Pancreas (tissue), 10 donors: Measurements from ENCODE around the gene POTEC. TPM values are rescaled to one million over a fixed set of nuclear protein-coding genes. Genes with fewer than 3 reads are reported as not detected.
"Not testable (repeated sequence)": the region's sequence is repeated elsewhere in the genome, so short reads cannot be mapped to it uniquely, and the experiment has no call there.

Source experiments
- ATAC-seq, 4 donors: fragments of 200-7000 bp; cut with Tn5 transposase; one replicate each; pipeline versions ENCODE4 v1.8.0 to v1.9.1; 2020; ENCODE audit warnings: mild to moderate bottlenecking in 4 of 4, moderate library complexity in 4 of 4
- DNase-seq, 6 donors: peaks; one replicate each; pipeline ENCODE4 v3.0.0-alpha.2; 2020
- FAIRE-seq: peaks from 2 replicates; lab custom pipeline; 2012; peaks lifted over from hg19 to GRCh38; lab: Jason Lieb, UNC
- H3K27ac ChIP-seq, 4 donors: fragments of 200-600 bp; sonication (generic); 1 replicate in 3 of 4; 2 replicates in 1 of 4; pipeline versions ENCODE4 v1.5.0 to v1.8.0; 2020
- H3K27me3 ChIP-seq, 4 donors: fragments of 200-600 bp; one replicate each; pipeline ENCODE4 v1.8.0; 2021
- H3K36me3 ChIP-seq, 3 donors: fragments of 200-600 bp; sonication (generic) in 1 of 3; one replicate each; pipeline versions ENCODE4 v1.5.0 to v1.8.0; 2020 to 2021
- H3K4me1 ChIP-seq, 3 donors: fragments of 200-600 bp; one replicate each; pipeline ENCODE4 v1.8.0; 2021
- H3K4me3 ChIP-seq, 4 donors: fragments of 200-600 bp; sonication (generic) in 2 of 4; one replicate each; pipeline versions ENCODE4 v1.5.0 to v1.8.0; 2020 to 2021
- H3K9me3 ChIP-seq, 4 donors: fragments of 200-600 bp; one replicate each; pipeline ENCODE4 v1.8.0; 2021
- CTCF ChIP-seq, 4 donors: fragments of 200-600 bp; sonication (generic) in 3 of 4; IDR thresholded peaks; one replicate each; pipeline versions ENCODE4 v1.5.0 to v1.8.0; 2021; ENCODE audit warnings: antibody characterized with exemption in 4 of 4
- WGBS, 2 donors: extraction: QIAGEN DNeasy Blood & Tissue Kit; methylation state at CpG; one replicate each; pipeline ENCODE4 v1.1.7; 2013; 5-methylcytosine and 5-hydroxymethylcytosine counted together
- intact Hi-C, 3 donors: fragments of 100-400 bp; cut with DNase I; formaldehyde crosslinking; loops; one replicate each; pipeline versions ENCODE4 v1.11.1 to v1.14.2; 2022
- polyA plus RNA-seq, 2 donors: library from polyadenylated mRNA; stranded (reverse); fragments of 200-250 nt; gene quantifications; one replicate each; pipeline ENCODE4 v1.2.3, GENCODE V29; 2013
- total RNA-seq, 6 donors: library from RNA; stranded (reverse); fragmentation: NEBNext Ultra II Directional in 4 of 6; extraction: Animal tissue kit (Norgen Biotek cat#: 25700) in 4 of 6; gene quantifications; one replicate each; pipeline versions ENCODE4 v1.2.1 to v1.2.4, GENCODE V29; 2021 to 2023
- donor health status: healthy with polysubstance abuse.
- donor health status: DM: no; HTN: no; CAD: no; lungs with moderate emphysema.
- donor health status: DM: no; HTN: no; CAD: no.
- donor health status: control.
- donor health status: control.
- donor health status: Bipolar disorder and iron deficiency.
- donor health status: DM: yes; HTN: yes; CAD: no.
- donor health status: DM: no; HTN: no; CAD: no.
- donor health status: DM: no; HTN: no; CAD: no.
- donor health status: DM: yes; HTN: yes; CAD: no.

The POTEC gene
- total RNA-seq: under 1 TPM in 2 of 6 donors, not detected in 4; 0.32 TPM
- polyA plus RNA-seq: under 1 TPM in 1 of 2 donors, not detected in 1; 0.04 TPM

DNA sequence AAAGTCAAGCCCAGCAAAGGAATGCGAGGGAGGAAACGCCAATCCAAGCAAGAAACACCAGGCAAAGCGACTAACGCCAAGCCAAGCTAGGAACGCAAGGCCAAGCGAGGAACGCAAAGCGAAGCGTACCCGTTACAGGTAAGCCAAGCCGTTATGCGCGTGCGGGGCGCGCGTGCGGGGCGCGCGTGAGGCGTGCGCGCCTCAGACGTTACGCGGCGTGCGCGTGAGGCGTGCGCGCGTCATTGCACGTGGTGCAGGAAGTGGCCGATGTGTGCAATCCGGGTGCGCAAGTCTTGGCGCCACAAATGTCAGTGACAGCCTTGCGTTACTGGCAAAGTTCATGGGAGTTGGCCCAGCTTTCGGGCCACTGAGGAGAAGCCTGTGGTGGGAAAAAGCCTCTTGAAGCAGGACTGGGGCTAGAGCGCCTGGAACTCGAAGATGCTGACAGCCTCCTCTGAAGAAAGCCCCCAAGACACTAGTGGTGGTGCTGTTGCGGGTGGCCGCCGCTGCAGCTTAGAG, at the start of gene POTEC:
Gene POTEC (minus strand): TSS at position 155 of the 519 bp plus-strand sequence. CDS start 454 bp downstream, outside the sequence.
- DNase-seq: peak in 1 of 6 donors; percentile 26
- H3K27me3 ChIP-seq, H3K27ac ChIP-seq, H3K9me3 ChIP-seq, H3K4me1 ChIP-seq, ATAC-seq, FAIRE-seq, intact Hi-C loops, H3K4me3 ChIP-seq, H3K36me3 ChIP-seq: not testable (repeated sequence)
- WGBS, 2 donors: 87 to 93% methylated on average over 43 to 46 of the region's 46 CpGs

GRCh38 chr18:14577971-14578370, 34.6 kb upstream of the POTEC start:
- intact Hi-C loops: no loop called here
- no peak for ATAC-seq
- TF ChIP-seq CTCF (IDR thresholded peaks at IDR 0.05): no peak
- 37 to 60% methylated on average over 3 of the region's 3 CpGs for WGBS, 2 donors
- DNase-seq: no peak
- Histone ChIP-seq H3K4me1 (no peaks in the 10 kb centered on the region), H3K36me3 (no peaks in the 10 kb centered on the region), H3K27ac (no peak overlapping the region), H3K9me3 (no peaks in the 10 kb centered on the region), H3K27me3 (no peaks in the 10 kb centered on the region), H3K4me3 (no peak overlapping the region)
- FAIRE-seq: no peak

DNA sequence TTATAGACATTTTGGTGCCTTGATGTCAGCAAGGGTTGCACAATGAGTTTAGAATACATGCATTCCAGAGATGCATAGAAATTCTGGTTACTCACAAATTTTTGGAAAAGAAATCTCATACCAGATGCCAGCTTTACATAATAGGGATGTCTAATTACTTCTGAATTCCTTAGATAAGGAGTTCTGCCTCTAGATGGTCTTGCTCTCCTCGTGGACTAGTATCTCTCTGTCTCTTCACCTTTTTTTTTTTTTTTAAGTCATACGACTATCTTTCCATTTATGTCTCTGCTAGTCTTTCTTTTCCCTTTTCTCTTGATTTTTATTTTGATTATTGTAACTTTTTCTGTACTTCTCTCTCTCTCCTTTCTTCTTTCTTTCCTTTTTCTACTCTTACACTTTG, 16.1 kb upstream of the POTEC start:
- intact Hi-C loops, DNase-seq, FAIRE-seq, H3K4me3 ChIP-seq, ATAC-seq, H3K36me3 ChIP-seq, H3K9me3 ChIP-seq, H3K4me1 ChIP-seq, H3K27me3 ChIP-seq, H3K27ac ChIP-seq: not testable (repeated sequence)
- 20 to 27% methylated on average over 1 of the region's 2 CpGs for WGBS, 2 donors

DNA sequence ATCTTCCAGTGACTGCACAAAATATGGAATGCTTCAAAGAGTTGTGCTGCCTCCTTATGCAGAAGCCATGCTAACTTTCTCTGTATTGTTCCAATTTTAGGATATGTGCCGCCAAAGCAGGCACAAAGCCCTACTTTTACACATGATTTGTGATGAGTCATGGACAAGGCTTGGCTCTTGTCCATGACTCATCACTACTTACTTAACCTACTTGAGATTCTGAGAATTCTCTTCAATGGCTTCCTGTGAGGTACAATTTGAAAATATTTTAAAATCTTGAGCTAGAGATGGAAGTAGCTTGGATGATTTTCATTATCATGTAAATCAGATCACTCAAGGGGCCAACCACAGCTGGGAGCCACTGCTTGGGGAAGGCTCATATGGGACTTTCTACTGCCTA, 11.7 kb downstream of the POTEC start:
- FAIRE-seq, H3K36me3 ChIP-seq, H3K9me3 ChIP-seq, DNase-seq, H3K27ac ChIP-seq, H3K4me3 ChIP-seq, ATAC-seq, intact Hi-C loops, H3K4me1 ChIP-seq, H3K27me3 ChIP-seq: not testable (repeated sequence)
- WGBS, 2 donors: 71 to 75% methylated on average over 1 of the region's 1 CpG

- intact Hi-C loops, FAIRE-seq, H3K4me3 ChIP-seq, DNase-seq, H3K27ac ChIP-seq, H3K36me3 ChIP-seq, ATAC-seq, H3K27me3 ChIP-seq, H3K4me1 ChIP-seq, H3K9me3 ChIP-seq: not testable (repeated sequence)
- 44 to 45% methylated on average over 3 of the region's 3 CpGs for WGBS, 2 donors
These were observed 32.7 kb downstream of the POTEC start for GRCh38 chr18:14510707-14511106.

DNA sequence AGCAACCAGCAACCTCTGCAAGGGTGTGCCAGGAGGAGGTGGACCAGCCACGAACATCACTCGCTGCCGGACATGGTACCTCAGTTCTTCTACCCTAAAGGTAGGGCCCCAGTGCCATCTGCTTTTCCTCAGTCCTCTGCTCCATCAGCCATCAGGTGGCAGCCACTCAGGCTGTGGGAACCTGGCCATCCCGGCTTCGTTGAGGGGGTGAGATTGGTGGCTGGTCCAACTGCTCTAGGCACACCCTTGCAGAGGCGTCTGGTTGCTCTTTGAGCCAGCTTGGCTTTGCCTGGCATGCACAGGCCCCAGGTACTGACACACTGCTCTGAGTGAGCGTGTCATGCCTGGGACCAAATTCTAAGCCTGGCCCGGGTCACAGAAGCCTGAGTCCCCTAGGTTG, 39.7 kb downstream of the POTEC start:
- FAIRE-seq, H3K36me3 ChIP-seq, H3K4me1 ChIP-seq, H3K9me3 ChIP-seq, H3K4me3 ChIP-seq, DNase-seq, intact Hi-C loops, ATAC-seq, H3K27ac ChIP-seq, H3K27me3 ChIP-seq: not testable (repeated sequence)
- 64 to 77% methylated on average over 7 of the region's 8 CpGs for WGBS, 2 donors

DNA sequence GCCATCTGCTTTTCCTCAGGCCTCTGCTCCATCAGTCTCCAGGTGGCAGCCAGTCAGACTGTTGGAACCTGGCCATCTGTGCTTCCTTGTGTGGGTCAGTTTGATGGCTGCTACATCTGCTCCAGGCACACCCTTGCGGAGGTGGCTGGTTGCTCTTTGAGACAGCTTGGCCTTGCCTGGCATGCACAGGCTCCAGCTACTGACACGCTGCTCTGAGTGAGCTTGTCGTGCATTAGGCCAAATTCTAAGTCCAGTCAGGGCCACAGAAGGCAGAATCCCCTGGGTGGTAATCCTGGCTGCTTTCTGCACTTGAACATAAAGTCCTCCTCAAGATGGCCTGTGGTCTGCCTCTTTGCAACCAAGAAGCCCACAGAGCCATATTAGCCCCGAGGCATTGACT, 41.5 kb downstream of the POTEC start:
- intact Hi-C loops, H3K36me3 ChIP-seq, H3K27me3 ChIP-seq, DNase-seq, H3K4me1 ChIP-seq, H3K4me3 ChIP-seq, H3K9me3 ChIP-seq, FAIRE-seq, ATAC-seq, H3K27ac ChIP-seq: not testable (repeated sequence)
- WGBS, 2 donors: 68 to 71% methylated on average over 4 of the region's 4 CpGs

- H3K27me3 ChIP-seq, intact Hi-C loops, FAIRE-seq, H3K9me3 ChIP-seq, H3K4me1 ChIP-seq, H3K27ac ChIP-seq, H3K4me3 ChIP-seq, H3K36me3 ChIP-seq, ATAC-seq: not testable (repeated sequence)
- peak in 1 of 6 donors; percentile 57 for DNase-seq
- 66 to 67% methylated on average over 32 to 45 of the region's 47 CpGs for WGBS, 2 donors
These were observed 54.0 kb downstream of the POTEC start for GRCh38 chr18:14489256-14490014.

DNA sequence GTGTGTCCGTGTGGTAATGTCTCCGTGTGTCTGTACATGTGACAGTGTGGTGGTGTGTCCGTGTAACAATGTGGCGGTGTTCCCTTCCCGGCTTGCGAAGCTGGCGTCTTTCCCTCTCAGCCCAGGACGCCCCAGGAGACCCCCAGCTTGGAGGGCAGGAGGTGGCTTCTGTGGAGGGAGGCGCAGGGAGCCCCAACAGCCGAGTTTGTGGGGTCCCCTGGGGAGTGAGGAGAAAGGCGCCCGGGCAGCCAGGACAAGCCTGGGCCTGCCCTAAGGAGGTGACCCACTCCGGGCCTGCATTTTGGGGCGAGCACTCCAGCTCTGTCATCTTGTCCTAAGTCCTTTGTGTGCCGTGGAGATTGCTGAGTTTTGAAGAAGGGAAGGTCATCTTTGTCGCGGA, 54.6 kb downstream of the POTEC start:
- H3K9me3 ChIP-seq, H3K4me3 ChIP-seq, FAIRE-seq, H3K36me3 ChIP-seq, intact Hi-C loops, H3K4me1 ChIP-seq, ATAC-seq, H3K27ac ChIP-seq, H3K27me3 ChIP-seq: not testable (repeated sequence)
- WGBS, 2 donors: 79 to 81% methylated on average over 15 to 17 of the region's 17 CpGs
- peak in 1 of 6 donors; percentile 35 for DNase-seq

- H3K4me3 ChIP-seq, H3K4me1 ChIP-seq, H3K27ac ChIP-seq, H3K27me3 ChIP-seq, DNase-seq, H3K9me3 ChIP-seq, ATAC-seq, intact Hi-C loops, FAIRE-seq, H3K36me3 ChIP-seq: not testable (repeated sequence)
- WGBS, 2 donors: 88 to 89% methylated on average over 25 to 42 of the region's 42 CpGs
These were observed 56.3 kb downstream of the POTEC start for GRCh38 chr18:14486926-14487580.

GRCh38 chr18:14479076-14479475, 64.3 kb downstream of the POTEC start:
- H3K9me3 ChIP-seq, H3K4me3 ChIP-seq, intact Hi-C loops, DNase-seq, H3K36me3 ChIP-seq, H3K4me1 ChIP-seq, H3K27ac ChIP-seq, FAIRE-seq, ATAC-seq, H3K27me3 ChIP-seq: not testable (repeated sequence)
- WGBS, 2 donors: 84 to 89% methylated on average over 18 of the region's 18 CpGs
